DND-41 (cell line): ENCODE data around the gene SLC39A11.

Source experiments
- EZH2 ChIP-seq: IDR thresholded peaks from 3 replicates; pipeline ENCODE4 v1.6.1; 2012; ENCODE audit warnings: borderline replicate concordance, low read depth, mild to moderate bottlenecking, moderate library complexity, low read length, inconsistent platforms; ENCODE audit not compliant: severe bottlenecking
- TF ChIP-seq, protein P1 (sequence below): IDR thresholded peaks from 2 replicates; pipeline ENCODE4 v1.5.1; 2012; ENCODE audit warnings: borderline replicate concordance, low read length, moderate library complexity, mild to moderate bottlenecking; ENCODE audit not compliant: poor library complexity, severe bottlenecking; ENCODE audit errors: extremely low read depth

DNA sequence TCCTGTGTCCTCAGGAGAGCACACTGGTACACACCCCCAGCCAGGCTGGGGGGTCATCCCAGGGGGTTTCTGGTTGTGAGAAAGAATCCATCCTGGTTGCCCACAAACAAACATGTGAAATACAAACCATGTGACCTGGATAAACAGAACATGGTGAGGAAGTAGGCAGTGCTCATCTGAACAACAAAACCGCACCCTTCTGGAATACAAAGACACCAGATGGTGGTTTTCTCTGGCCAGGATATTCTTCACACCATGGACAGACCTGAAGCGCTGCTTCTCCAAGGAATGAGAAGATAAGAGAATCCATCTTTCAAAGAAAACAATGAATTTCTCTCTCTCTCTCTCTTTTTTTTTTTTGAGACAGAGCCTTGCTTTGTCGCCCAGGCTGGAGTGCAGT, 302.3 kb downstream of the SLC39A11 start:
- TF ChIP-seq, protein P1, sequence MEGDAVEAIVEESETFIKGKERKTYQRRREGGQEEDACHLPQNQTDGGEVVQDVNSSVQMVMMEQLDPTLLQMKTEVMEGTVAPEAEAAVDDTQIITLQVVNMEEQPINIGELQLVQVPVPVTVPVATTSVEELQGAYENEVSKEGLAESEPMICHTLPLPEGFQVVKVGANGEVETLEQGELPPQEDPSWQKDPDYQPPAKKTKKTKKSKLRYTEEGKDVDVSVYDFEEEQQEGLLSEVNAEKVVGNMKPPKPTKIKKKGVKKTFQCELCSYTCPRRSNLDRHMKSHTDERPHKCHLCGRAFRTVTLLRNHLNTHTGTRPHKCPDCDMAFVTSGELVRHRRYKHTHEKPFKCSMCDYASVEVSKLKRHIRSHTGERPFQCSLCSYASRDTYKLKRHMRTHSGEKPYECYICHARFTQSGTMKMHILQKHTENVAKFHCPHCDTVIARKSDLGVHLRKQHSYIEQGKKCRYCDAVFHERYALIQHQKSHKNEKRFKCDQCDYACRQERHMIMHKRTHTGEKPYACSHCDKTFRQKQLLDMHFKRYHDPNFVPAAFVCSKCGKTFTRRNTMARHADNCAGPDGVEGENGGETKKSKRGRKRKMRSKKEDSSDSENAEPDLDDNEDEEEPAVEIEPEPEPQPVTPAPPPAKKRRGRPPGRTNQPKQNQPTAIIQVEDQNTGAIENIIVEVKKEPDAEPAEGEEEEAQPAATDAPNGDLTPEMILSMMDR = no peak
- TF ChIP-seq EZH2 = no peak
